PC-3 (cell line): ENCODE results near the gene RALGPS1. TPM values are rescaled to one million over a fixed set of nuclear protein-coding genes. Genes with fewer than 3 reads are reported as not detected.

Experiments used
- ATAC-seq: fragments of 200-7000 bp; cut with Tn5 transposase; 2 replicates; pipeline ENCODE4 v1.9.1; 2020; ENCODE audit warnings: mild to moderate bottlenecking, moderate library complexity
- BruUV-seq: library from RNA; stranded (reverse); fragments of 400-500 nt; replicated peaks from 2 replicates; lab custom pipeline; 2021; lab: Mats Ljungman, UMichigan
- CTCF ChIA-PET: fragments of 300-600 bp; sonication (Branson Sonifier 250); formaldehyde crosslinking; loops from one replicate; lab custom pipeline; 2022; ENCODE audit warnings: antibody characterized with exemption; lab: Charles Lee
- POLR2A ChIA-PET: fragments of 300-600 bp; sonication (Branson Sonifier 250); formaldehyde crosslinking; loops from one replicate; lab custom pipeline; 2022; ENCODE audit warnings: antibody characterized with exemption; ENCODE audit not compliant: unreplicated experiment; lab: Charles Lee
- DNase-seq: peaks from one replicate; pipeline ENCODE4 v3.0.0-alpha.2; 2015
- H2AFZ ChIP-seq: fragments of 300-600 bp; sonication (generic); 2 replicates; pipeline ENCODE4 v1.6.0; 2016; ENCODE audit warnings: antibody characterized with exemption, low read length
- H3F3A ChIP-seq: fragments of 300-600 bp; sonication (generic); one replicate; pipeline ENCODE4 v1.6.0; 2017; ENCODE audit warnings: antibody characterized with exemption, low read length, control low read depth, mild to moderate bottlenecking; ENCODE audit not compliant: unreplicated experiment
- H3K27ac ChIP-seq: fragments of 300-600 bp; sonication (generic); 2 replicates; pipeline ENCODE4 v1.5.1; 2016; ENCODE audit warnings: mild to moderate bottlenecking, low read length
- H3K27me3 ChIP-seq: fragments of 300-600 bp; sonication (generic); 2 replicates; pipeline ENCODE4 v1.6.1; 2016; ENCODE audit warnings: low read length, mixed read lengths
- H3K36me3 ChIP-seq: fragments of 300-600 bp; sonication (generic); 2 replicates; pipeline ENCODE4 v1.6.1; 2016; ENCODE audit warnings: low read depth, mixed run types, low read length, mixed read lengths
- H3K4me1 ChIP-seq: fragments of 300-600 bp; sonication (generic); 2 replicates; pipeline ENCODE4 v1.5.1; 2016; ENCODE audit warnings: low read length; ENCODE audit not compliant: insufficient read depth
- H3K4me2 ChIP-seq: fragments of 300-600 bp; sonication (generic); 2 replicates; pipeline ENCODE4 v1.6.0; 2016; ENCODE audit warnings: low read length
- H3K4me3 ChIP-seq: fragments of 300-600 bp; sonication (generic); 2 replicates; pipeline ENCODE4 v1.5.1; 2016; ENCODE audit warnings: mild to moderate bottlenecking, low read length, mixed read lengths
- H3K79me2 ChIP-seq: fragments of 300-600 bp; sonication (generic); 2 replicates; pipeline ENCODE4 v1.6.1; 2017; ENCODE audit warnings: low read length, mixed read lengths
- H3K9ac ChIP-seq: fragments of 300-600 bp; sonication (generic); 2 replicates; pipeline ENCODE4 v1.6.0; 2016; ENCODE audit warnings: mild to moderate bottlenecking, low read length
- H3K9me2 ChIP-seq: fragments of 300-600 bp; sonication (generic); replicated peaks from 2 replicates; pipeline ENCODE4 v1.6.1; 2016; ENCODE audit warnings: mixed run types, low read length, mixed read lengths
- H3K9me3 ChIP-seq: fragments of 300-600 bp; sonication (generic); 2 replicates; pipeline ENCODE4 v1.6.1; 2016; ENCODE audit warnings: low read length, mixed read lengths
- H4K20me1 ChIP-seq: fragments of 300-600 bp; sonication (generic); 2 replicates; pipeline ENCODE4 v1.6.1; 2016; ENCODE audit warnings: low read length, mixed read lengths
- EZH2 ChIP-seq: fragments of 300-600 bp; sonication (generic); IDR thresholded peaks from one replicate; pipeline ENCODE4 v1.6.1; 2017; ENCODE audit warnings: antibody characterized with exemption, mild to moderate bottlenecking, low read length; ENCODE audit not compliant: unreplicated experiment
- EZH2phosphoT487 ChIP-seq: fragments of 300-600 bp; sonication (generic); IDR thresholded peaks from 2 replicates; pipeline ENCODE4 v1.6.1; 2018; ENCODE audit warnings: mild to moderate bottlenecking, antibody characterized with exemption, low read length, borderline replicate concordance
- intact Hi-C: fragments of 100-400 bp; cut with micrococcal nuclease; formaldehyde crosslinking; loops from 2 replicates; pipeline ENCODE4 v1.9.0; 2023
- total RNA-seq: library from RNA; depleted of rRNA; stranded (reverse); fragments of >200 nt; gene quantifications from 2 replicates; pipeline ENCODE4 v1.2.3, GENCODE V29; 2014
- TF ChIP-seq, protein P1 (sequence below): fragments of 300-600 bp; sonication (generic); conservative IDR thresholded peaks from 2 replicates; pipeline ENCODE4 v1.5.1; 2017; ENCODE audit warnings: antibody characterized with exemption, low read depth, mild to moderate bottlenecking, low read length

Gene RALGPS1
- total RNA-seq, 1 experiment from 2014 or later: 10.2 TPM

DNA sequence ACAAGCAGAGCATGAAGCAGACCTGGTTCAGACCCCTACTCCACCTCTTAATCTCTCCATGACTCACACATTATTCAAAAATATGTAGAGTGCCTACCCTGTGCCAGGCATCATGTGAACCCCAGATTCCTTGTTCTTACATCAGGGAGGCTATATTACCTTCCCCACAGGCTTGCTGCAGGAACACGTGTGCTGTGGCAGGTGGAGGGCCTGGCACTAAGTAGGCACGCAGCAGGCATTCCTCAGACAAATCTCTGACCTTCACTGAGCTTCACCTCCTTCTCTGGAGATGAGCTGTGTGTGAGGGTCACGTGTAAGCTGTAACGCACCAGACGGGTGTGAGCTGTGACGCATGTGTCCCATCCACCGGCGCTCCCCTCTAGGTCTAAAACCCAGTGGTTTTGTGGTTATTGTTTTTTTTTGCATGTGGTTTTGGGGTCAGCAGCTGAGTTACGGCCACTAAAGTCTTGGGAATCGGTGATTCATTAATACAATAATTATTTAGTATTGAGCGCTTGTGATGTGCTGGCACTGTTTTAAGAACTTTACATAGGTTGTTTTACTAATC lies 177.5 kb downstream of the RALGPS1 start:
- intact Hi-C loops: no loop called here
- CTCF ChIA-PET: no interaction called here
- POLR2A ChIA-PET: no interaction called here
- Histone ChIP-seq H4K20me1 (no peaks in the 10 kb centered on the region), H3K36me3 (no peaks in the 10 kb centered on the region), H3K9me3 (no peaks in the 10 kb centered on the region), H3F3A (no peaks in the 10 kb centered on the region), H3K4me3 (no peak overlapping the region), H3K27me3 (no peaks in the 10 kb centered on the region), H3K27ac (no peak overlapping the region), H3K4me2 (no peak overlapping the region), H3K4me1 (no peaks in the 10 kb centered on the region), H3K9ac (no peak overlapping the region), H3K79me2 (no peaks in the 10 kb centered on the region), H2AFZ (no peak overlapping the region), H3K9me2 (no peaks in the 10 kb centered on the region)
- ATAC-seq: no peak
- TF ChIP-seq, protein P1, sequence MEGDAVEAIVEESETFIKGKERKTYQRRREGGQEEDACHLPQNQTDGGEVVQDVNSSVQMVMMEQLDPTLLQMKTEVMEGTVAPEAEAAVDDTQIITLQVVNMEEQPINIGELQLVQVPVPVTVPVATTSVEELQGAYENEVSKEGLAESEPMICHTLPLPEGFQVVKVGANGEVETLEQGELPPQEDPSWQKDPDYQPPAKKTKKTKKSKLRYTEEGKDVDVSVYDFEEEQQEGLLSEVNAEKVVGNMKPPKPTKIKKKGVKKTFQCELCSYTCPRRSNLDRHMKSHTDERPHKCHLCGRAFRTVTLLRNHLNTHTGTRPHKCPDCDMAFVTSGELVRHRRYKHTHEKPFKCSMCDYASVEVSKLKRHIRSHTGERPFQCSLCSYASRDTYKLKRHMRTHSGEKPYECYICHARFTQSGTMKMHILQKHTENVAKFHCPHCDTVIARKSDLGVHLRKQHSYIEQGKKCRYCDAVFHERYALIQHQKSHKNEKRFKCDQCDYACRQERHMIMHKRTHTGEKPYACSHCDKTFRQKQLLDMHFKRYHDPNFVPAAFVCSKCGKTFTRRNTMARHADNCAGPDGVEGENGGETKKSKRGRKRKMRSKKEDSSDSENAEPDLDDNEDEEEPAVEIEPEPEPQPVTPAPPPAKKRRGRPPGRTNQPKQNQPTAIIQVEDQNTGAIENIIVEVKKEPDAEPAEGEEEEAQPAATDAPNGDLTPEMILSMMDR: no peak
- no peak for TF ChIP-seq EZH2phosphoT487
- no peak for TF ChIP-seq EZH2
- no TSS peak for BruUV-seq
- DNase-seq: no peak

DNA sequence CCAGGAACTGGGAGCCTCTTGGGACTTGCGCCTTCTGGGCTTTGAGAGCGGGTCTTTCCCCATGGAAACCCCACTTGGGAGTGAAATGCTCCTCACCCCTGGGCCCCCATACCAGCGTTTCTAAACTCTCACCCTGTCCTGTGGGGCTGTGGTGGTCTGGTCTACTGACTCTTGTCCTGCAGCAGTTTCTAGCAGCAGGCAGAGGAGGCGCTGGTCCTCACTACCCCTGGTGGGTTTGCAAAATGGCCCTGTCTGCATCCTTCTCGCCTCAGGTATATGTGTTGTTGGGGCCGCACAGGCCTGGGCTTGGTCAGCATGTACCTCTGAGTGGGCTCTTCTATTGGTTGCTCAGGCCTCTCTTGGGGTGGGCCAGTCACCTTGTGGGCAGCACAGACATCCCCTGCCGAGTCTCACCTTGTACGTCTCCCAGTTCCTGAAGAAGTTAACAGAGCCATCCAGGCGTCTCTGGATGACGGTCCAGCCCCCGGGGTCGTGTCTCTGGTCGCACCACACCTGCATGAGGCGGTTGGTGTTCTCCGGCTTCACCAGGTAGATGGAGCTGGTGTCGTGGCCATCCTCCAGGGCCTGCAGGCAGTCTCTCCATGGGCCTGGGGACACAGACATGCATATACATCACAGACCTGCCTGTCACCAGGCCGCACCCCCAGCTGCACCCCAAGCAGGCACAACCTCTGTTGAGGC lies 178.9 kb downstream of the RALGPS1 start:
- ChIA-PET CTCF (no interaction called here), POLR2A (no interaction called here)
- no peak for ATAC-seq
- Histone ChIP-seq H3K4me1 (no peaks in the 10 kb centered on the region), H3K36me3 (no peaks in the 10 kb centered on the region), H3K9me2 (no peaks in the 10 kb centered on the region), H2AFZ (no peak overlapping the region), H3K27ac (no peak overlapping the region), H3K4me2 (no peak overlapping the region), H3K4me3 (no peak overlapping the region), H3F3A (no peaks in the 10 kb centered on the region), H4K20me1 (no peaks in the 10 kb centered on the region), H3K9me3 (no peaks in the 10 kb centered on the region), H3K9ac (no peak overlapping the region), H3K79me2 (no peaks in the 10 kb centered on the region), H3K27me3 (no peaks in the 10 kb centered on the region)
- BruUV-seq: no TSS peak
- no peak for TF ChIP-seq EZH2
- TF ChIP-seq, protein P1: no peak
- TF ChIP-seq EZH2phosphoT487: no peak
- intact Hi-C loops: no loop called here
- no peak for DNase-seq

DNA sequence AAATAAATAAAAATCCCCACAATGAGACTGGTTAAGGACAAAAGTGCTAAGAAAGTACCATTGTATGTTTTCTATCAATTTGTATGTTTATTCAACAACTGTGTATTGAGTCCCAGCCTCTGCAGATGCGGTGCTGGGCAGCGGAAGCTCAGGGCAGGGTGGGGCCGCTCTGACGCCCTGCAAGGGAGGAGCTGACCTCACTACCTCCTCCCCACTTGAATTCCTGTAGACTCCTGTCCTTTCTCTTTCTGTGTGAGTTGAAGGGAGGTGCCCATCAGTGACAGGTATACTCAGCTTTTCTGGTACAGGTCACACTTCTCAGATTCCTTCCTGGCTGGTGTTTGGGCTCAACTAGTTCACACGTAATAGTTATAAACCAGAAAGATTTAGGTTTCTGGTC lies 180.8 kb downstream of the RALGPS1 start:
- no peaks in the 10 kb centered on the region for H3K4me1 ChIP-seq
- DNase-seq (no peak), ATAC-seq (no peak)
- TF ChIP-seq EZH2: no peak
- no peak for TF ChIP-seq EZH2phosphoT487
- TF ChIP-seq, protein P1: no peak
- no peak overlapping the region for H3K4me2 ChIP-seq
- ChIA-PET CTCF (no interaction called here), POLR2A (no interaction called here)
- no peaks in the 10 kb centered on the region for H3F3A ChIP-seq
- H3K9me2 ChIP-seq: no peaks in the 10 kb centered on the region
- H3K27me3 ChIP-seq: no peaks in the 10 kb centered on the region
- H3K36me3 ChIP-seq: no peaks in the 10 kb centered on the region
- no TSS peak for BruUV-seq
- H4K20me1 ChIP-seq: no peaks in the 10 kb centered on the region
- H3K9ac ChIP-seq: no peak overlapping the region
- H3K4me3 ChIP-seq: no peak overlapping the region
- no peak overlapping the region for H2AFZ ChIP-seq
- intact Hi-C loops: no loop called here
- no peaks in the 10 kb centered on the region for H3K79me2 ChIP-seq
- no peak overlapping the region for H3K27ac ChIP-seq
- H3K9me3 ChIP-seq: no peaks in the 10 kb centered on the region
